ENCODE data around the gene NRSN2. TPM values are rescaled to one million over a fixed set of nuclear protein-coding genes. Genes with fewer than 3 reads are reported as not detected.
"Not testable (repeated sequence)": the region's sequence is repeated elsewhere in the genome, so short reads cannot be mapped to it uniquely, and the experiment has no call there.

NRSN2 gene
- total RNA-seq, 1 donor from 2014 or later, result 13.2 TPM

DNA sequence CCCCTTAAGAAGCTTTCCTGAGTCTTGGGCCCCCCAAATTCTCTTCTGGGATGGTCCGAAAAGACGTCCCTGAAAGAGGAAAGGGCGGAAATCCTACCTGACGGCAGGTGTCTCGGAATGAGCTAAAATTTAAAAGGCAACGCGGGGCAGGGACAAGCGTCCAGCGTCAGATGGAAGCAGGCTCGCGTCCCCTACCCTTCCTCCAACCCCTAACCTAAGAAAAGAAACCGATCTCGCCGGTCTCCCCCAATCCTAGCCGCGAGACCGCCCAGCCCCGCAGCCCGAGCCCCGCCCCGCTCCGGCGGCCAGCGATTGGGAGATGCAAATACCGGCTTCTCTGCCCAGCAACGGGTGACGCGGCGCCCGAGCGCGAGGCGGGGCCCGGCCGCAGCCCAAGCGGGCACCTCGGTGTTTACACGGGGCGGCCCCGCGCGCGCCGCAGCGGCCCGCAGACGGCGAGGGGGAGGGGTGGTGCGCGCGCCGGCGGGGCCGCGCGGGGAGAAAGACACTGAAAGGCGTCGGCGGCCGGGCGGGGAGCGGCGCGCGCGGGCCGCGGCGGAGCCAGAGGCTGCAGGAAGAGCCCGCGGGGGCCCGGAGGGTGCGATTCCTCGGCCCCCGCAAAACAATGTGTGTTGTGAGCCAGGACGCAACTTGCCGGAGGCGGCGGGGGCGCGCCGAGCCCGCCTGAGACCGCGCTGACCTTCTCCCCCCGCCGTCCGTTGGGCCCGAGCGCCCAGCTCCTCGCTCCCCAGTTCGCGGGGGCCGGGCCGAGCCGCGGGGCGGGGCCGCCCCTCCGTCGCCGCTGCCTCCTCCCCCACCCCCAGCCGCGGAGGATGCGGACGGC is 21.6 kb upstream of the NRSN2 start, which contains the start of gene SOX12:
SOX12 (plus strand) TSS at position 508 of the 844 bp plus-strand sequence. CDS start 373 bp downstream, outside the sequence.
- peak; percentile 97 for DNase-seq (ENCODE audit: low spot score)

DNA sequence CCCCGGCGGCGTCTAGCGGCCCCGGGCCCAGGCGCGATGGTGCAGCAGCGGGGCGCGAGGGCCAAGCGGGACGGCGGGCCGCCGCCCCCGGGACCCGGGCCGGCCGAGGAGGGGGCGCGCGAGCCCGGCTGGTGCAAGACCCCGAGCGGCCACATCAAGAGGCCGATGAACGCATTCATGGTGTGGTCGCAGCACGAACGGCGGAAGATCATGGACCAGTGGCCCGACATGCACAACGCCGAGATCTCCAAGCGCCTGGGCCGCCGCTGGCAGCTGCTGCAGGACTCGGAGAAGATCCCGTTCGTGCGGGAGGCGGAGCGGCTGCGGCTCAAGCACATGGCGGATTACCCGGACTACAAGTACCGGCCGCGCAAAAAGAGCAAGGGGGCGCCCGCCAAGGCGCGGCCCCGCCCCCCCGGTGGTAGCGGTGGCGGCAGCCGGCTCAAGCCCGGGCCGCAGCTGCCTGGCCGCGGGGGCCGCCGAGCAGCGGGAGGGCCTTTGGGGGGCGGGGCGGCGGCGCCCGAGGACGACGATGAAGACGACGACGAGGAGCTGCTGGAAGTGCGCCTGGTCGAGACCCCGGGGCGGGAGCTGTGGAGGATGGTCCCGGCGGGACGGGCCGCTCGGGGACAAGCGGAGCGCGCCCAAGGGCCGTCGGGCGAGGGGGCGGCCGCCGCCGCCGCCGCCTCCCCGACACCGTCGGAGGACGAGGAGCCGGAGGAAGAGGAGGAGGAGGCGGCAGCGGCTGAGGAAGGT is 20.8 kb upstream of the NRSN2 start:
- DNase-seq (ENCODE audit: low spot score), result peak; percentile 77

DNA sequence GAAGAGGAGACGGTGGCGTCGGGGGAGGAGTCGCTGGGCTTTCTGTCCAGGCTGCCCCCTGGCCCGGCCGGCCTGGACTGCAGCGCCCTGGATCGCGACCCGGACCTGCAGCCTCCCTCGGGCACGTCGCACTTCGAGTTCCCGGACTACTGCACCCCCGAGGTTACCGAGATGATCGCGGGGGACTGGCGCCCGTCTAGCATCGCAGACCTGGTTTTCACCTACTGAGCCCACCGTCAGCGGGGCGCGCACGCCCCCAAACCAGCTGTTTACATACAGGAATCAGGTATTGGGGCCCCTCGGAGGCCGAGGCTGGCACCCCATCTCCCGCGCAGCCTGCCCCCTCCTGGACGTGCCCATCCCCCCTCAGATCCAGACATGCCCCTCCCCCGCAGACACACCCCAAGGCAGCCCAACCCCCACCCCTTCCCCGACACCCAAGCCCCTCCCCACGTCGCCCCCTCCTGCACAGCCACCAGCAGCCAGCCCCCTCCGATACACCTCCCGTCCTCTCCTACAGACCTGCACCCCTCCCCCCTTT is 20.2 kb upstream of the NRSN2 start:
- peak; percentile 58 for DNase-seq (ENCODE audit: low spot score)

DNA sequence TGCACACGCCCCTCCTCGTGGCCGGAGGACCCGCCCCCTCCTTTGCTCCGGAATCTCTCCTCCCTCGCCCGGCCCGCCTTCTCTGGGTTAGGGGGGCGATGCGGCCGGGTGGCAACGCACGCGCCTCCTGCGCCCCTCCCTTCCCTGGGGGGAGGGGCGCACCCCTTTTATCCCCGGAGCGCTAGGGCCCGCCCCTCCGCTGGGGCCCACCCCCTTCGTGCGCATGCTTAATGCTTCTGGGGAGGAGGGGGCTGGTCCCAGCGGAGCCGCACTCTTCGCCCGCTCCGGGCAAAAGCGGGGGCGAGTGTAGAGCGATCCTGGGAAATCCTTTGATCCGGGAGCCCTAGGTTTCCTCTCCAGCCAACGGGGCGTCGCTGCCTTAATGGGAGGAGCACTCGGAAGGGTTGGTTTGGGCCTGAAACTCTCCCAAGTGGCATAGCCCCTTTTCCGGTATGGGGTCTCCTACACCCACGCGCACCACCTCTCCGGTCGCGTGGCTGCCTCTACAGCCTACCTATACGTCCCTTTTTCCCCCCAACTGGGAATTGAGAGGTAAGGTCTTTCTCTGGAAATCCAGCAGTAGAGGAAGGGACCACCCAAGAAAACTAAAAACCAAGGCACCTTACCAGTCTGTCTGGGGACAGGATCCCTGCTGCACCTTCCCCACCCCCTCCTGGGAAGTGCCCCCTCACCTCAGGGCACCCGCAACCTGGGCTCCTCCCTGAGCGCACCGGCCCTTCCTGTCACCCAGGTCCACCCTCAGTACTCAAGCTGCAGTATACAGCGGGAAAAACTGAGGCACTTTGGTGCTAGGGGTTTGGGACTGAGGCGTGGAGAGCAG is 19.5 kb upstream of the NRSN2 start:
- DNase-seq (ENCODE audit: low spot score), result peak; percentile 97

DNA sequence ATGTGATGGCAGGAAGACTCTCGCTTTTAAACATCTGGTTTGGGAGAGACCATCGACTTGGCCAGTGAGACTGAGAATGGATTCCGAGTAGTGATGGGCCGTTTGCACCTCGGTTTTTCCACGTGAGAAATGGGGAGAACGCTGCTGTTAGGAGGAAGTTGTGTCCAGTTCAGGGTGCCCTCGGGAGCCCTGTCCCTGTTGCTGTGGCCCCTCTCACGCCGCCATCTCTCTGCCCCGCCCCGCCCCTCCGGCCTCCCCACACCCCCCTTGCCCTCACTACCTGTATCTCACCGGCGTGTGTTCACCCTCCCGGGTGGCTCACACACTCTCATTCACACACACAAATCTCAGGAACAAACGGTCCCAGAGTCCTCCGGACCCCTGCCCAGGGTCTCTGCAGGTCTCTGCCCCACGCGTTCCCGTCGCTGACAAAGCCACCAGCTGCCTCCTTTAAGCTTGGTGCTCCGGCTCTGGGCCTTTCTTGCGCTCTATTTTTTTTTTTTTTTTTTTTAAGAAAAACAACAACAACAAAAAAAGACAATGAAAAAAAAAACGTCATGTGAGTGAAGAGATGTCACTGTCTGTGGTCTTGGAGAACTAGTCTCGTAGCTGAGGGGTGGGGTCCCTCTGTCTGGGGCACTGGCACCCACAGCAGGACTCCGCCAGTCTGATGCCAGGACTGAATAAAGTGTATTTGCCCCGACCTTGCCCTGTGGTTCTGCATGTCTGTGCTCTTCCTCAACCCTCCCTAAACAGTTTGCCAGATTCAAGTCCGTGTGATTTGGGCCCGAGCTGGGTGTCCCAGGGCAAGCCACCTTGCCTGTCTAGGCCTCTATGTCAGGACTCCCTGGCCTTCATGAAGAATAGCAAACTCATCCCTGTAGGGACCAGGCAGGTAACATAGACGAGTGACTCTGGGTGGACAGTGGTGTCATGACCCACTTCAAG is 18.6 kb upstream of the NRSN2 start:
- DNase-seq (ENCODE audit: low spot score), result no peak

DNA sequence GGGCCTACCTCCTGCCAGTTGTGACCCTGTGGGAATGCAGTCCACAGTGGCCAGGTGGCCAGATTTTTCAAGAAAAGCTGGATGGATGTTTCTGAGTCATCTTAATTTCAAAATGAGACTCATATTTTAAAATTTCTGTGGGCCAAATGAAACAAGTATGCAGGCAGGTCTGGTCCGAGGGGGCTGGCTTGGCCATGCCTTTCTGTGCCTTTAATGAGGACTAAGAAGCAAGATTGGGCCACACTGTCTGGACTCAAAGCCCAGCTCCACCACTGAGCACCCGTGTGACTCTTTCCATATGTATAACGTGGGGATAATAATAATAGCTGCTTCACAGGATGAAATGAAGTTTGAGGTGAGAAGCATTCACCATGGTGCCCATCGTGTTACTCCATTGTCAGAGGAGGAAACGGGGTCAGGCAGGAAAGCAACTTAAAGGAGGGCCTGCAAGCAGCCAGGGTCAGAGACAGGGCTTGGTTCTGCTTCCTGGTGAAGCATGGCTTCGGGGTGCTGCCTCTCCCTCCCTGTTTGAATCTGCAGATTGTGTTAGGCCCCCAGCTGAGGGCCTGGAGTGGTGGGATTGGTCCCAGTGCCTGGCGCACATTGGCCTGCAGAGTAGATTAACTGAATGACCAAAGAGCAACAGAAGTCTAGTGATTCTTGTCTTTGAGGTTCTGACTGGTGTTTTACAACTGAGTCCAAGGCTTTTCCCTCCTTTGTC is 17.8 kb upstream of the NRSN2 start:
- DNase-seq (ENCODE audit: low spot score), result no peak

DNA sequence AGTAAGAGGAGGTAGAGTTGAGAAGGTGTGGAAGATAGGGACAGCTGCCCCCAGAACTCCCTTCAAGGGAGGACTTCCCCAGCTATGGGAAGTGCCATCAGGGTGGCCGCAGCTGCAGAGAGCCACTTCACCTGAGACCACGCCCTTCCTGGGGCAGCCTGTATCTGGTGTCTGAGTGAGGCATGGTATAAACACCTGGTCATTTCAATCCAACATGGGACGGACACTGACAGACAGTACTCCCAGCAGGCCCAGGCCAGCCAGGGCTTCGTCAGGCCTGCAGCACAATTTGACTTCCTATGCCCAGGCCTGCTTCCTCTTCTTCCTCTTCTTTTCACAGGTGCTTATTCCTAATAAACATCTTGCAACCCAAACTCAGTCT is 17.1 kb upstream of the NRSN2 start:
- DNase-seq (ENCODE audit: low spot score), result no peak

DNA sequence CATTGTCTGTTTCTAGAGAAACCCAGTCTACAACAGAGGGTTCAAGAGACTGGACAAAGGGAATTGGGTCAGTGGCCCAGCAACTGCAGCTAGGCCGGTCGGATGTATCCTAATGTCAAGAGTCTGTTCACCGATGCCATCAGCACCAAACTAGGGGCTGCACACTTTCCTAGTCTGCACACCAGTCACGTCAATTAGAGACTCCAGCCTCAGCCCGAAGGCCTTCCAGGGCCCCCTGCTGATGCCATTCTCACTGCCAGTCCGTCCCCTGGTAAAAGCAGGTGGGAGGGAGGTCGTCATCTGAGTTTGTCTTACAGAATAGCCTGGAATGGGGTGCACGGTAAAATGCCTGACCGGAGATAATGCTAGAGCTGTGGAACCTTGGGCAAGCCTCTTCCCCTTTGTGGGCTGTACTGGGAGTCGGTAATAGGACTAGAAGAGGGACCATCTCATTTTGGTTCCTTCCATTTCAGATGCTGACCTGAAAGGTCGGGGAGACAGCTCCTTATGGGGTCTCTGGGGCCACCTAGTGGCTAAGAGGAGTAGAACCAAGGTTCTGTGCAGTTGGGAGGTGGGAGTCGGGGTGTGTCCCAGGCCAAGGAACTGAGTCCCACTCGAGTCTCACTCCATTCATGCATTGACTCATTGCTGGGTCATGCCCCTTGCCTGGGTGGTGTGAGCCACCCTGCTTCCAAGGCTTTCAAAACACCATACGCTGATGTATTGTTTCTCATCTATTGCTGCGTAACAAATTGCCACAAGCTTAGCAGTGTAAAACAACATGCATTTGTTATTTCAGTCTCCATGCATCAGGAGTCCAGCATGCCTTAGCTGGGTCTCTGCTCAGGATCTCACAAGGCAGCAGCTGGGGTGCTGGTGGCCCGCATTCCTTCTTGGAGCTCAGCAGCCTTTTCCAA is 16.4 kb upstream of the NRSN2 start:
- peak; percentile 72 for DNase-seq (ENCODE audit: low spot score)

DNA sequence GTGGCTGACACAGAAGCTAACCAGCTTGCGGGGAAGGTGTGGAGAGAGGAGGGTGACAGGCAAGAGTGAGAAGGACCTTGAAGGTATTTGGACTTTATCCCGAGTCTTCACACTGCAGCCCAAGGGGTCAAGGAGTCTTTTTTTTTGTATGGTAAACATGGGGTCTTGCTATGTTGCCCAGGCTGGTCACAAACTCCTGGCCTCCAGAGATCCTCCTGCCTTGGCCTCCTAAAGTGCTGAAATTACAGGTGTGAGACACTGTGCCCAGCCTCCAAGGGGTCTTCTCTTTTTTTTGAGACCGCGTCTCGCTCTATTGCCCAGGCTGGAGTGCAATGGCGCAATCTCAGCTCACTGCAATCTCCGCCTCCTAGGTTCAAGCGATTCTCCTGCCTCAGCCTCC is 12.3 kb upstream of the NRSN2 start:
- DNase-seq (ENCODE audit: low spot score), result no peak

DNA sequence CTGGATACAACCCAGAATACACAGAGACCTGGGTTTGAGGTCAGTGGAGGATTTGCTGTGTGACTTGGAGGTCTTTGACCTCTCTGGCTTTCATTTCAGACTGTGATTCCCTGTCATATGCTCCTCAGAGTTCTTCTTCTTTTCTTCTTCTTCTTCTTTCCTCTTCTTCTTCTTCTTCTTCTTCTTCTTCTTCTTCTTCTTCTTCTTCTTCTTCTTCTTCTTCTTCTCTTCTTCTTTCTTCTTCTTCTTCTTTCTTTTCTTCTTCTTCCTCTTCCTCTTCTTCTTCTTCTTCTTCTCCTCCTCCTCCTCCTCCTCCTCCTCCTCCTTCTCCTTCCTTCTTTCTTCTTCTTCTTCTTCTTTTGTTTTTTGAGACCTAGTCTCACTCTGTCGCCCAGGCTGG is 10.9 kb upstream of the NRSN2 start:
- not testable (repeated sequence) for DNase-seq (ENCODE audit: low spot score)

DNA sequence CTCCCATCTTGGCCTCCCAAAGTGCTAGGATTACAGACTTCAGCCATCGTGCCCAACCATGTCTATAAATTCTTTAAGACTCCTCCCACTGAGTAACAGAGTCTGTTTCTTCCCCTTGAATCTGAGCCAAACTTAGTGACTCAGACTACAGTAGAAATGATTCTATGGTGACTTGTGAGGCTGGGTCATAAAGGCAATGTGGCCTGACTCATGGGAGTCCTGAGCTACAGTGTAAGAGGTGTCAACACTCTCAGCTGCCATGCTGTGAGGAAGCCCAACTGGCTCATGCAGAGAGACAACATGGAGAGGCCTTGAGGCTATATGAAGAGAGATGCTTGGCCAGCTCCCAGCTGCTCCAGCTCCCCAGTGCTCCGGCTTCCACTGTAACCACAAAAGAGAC is 5.2 kb upstream of the NRSN2 start:
- DNase-seq (ENCODE audit: low spot score), result no peak

DNA sequence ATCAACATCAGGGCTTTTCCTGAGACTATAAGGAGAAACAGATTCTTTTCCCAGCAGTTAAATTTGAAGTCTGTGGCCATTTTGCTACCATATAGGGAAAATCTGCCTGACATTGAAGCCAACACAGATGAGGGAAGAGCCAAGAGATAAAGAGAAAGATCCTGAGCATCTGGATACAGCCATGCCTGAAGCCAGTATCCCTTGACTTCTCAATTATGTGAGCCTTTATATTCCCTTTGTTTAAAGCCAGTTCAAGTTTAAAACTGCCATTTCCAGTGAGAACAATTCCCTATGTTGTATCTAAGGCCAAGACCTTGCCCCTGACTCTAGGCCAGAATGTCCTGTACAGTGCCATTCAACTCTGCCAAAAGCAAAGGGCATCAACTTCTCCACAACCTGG is 3.8 kb upstream of the NRSN2 start:
- DNase-seq (ENCODE audit: low spot score), result no peak

DNA sequence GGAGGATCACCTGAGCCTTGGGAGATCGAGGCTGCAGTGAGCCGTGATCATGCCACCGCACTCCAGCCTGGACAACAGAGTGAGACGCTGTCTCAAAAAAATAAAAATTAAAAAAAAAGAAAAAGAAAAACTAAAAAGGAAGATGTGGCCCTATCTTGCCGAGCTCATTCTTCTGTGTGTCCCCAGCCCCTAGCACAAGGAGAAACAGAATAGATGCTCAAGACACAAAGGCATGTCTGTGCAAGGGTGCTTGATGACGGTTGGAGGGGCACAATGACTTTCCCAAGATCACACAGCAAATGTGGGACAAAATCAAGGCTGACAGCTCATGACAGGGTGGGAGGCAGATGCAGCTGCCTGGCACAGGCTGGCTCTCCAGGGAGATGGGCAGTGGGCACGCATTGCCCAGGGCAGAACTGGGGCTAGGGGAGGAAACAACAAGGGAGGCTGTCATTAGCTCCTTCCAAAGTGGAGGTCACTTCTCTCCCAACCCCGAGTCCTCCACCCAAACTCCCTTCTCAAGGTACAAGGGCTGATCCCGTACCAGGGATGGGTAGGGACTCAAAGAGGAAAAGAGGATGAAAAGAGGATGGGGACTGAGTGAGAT is 775 bp upstream of the NRSN2 start:
- no peak for DNase-seq (ENCODE audit: low spot score)

DNA sequence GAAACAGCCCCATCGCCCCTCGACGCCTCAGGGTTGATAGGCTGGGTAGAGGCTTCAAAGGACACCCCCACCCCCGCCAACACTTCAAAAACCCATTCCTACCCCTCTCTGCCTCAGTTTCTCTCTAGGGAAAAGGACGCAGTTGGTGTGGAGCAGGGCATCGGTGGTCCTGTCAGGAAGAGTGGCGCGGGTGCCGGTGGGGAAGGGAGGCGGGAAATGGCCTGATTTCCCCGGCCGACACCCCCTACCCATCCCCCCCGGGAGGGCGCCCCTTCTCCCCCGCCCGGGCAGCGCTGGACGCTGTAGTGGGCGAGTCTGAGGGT is 367 bp downstream of the NRSN2 start:
- peak; percentile 46 for DNase-seq (ENCODE audit: low spot score)

DNA sequence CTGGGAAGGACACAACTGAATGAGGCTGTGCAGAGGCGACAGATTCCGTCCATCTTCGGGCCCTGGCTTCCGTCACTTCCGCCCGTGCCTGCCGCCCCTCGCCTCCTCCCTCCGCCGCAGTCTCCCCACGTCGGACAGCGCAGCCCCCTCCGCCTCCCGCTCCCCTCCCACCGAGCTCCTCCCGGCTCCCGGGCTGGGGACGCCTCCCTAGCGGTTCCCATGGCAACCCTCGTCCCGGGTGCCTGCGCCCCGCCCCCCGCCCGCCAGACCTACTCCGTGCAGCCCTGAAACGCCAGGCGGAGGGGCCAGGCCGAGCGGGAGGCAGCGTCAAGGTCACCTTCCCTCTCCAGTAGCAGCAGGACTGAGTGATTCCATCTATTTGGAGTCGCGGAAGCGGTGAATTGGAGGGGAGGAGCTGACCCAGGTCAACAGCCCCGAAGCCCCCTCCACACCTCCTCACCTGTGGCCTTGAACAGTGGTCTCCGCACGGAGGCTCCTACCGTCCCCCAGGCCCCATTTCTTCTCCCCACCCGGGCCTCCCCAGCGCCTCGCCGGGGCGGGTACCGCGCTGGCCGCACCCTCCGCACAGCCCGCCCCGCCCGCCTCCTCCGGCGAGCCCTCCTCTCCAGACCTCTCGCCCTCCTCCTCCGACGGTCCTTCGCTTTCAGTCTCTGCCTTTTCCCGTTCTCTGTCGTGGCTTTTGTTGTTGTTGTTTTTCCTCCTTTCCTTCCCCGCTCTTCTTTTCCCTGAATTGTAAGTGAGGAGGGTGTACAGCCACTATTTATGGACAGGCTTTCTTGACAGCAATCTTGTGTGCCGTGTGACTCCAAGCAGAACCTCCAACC is 951 bp downstream of the NRSN2 start:
- DNase-seq (ENCODE audit: low spot score), result peak; percentile 99

DNA sequence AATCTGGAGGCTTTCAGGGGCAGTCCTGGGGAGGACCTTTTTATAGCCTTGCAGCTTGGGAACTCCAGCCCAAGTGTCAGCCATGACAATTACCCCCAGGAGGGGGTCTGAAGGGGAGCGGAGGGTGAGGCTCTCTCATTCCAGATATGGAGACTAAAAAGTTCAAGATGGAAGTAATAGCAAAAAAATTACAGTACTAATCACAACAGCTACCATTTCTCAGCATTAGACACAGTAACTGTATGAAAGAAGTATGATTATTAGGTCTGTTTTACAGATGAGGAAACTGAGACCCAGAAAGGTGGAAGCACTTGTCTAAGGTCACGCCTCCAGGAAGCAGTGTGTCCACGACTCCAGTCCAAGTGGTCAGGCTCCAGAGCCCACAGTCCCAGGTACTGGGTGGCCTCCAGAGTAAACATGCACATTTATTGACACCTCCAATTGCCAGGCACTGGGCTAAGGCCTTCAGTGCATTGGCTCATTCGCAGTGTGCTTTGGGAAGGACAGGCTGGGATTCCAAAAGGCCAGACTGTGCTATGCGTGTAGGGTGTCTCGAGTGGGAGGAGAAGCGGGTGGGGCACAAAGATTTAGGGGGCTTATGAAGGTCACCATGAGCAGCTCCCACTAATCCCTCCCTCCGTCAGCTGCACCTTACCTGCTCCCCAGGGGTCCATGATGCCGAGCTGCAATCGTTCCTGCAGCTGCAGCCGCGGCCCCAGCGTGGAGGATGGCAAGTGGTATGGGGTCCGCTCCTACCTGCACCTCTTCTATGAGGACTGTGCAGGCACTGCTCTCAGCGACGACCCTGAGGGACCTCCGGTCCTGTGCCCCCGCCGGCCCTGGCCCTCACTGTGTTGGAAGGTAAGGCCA is 2.3 kb downstream of the NRSN2 start:
- no peak for DNase-seq (ENCODE audit: low spot score)

DNA sequence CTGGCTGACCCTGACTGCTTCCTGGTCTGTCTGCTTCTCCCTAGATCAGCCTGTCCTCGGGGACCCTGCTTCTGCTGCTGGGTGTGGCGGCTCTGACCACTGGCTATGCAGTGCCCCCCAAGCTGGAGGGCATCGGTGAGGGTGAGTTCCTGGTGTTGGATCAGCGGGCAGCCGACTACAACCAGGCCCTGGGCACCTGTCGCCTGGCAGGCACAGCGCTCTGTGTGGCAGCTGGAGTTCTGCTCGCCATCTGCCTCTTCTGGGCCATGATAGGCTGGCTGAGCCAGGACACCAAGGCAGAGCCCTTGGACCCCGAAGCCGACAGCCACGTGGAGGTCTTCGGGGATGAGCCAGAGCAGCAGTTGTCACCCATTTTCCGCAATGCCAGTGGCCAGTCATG is 6.3 kb downstream of the NRSN2 start:
- DNase-seq (ENCODE audit: low spot score), result no peak
